ENCODE results near the gene PTPRD. TPM values are rescaled to one million over a fixed set of nuclear protein-coding genes. Genes with fewer than 3 reads are reported as not detected.
"Not testable (repeated sequence)": the region's sequence is repeated elsewhere in the genome, so short reads cannot be mapped to it uniquely, and the experiment has no call there.

The PTPRD gene
- polyA plus RNA-seq, 1 donor = 88.9 TPM

DNA sequence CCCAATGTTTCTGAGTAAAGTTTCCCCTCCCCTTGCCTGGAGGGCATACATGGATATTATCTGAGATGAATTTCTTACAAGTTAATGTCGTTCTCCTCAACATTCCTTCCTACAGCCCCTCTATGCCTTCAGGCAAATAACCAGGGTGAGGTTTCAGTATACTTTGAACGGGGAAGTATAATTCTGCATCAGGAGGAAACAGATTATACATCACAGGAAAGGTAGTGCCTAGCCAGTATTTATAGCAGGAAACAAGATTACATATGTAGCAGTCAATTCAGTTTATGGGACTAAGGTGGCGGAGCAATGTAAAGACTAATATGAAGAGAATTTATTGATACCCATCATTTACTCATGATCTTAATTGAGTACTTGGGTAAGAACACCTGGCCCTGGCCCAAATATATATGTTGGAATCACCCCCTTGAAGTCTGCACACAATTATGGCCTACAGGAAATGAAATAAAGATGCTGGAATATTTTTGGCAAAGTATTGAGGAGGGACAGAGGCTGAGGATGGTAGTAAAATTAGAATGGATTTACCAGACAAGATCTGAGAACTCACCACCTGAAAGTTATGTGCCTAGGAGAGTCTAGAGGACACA lies 661.1 kb downstream of the PTPRD start:
- no peak for DNase-seq

DNA sequence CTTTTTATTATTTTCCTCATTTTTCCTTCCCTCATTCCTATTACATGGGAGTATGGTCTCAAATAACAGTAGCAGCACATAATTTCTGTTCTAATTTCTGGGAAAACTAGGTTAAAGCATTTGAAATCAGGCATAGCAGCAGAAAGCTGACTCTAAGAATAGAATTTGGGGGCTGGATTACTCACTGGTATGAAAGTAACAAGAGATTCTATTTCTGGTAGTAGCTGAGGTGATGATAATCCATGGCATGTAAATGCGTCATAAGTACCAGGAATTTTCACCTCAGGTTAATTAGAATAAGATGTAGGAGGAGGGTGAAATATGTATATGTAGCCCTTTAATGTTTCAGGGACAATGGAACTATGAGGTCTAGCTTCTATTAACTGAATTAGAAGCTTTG lies 662.0 kb downstream of the PTPRD start:
- DNase-seq = no peak

DNA sequence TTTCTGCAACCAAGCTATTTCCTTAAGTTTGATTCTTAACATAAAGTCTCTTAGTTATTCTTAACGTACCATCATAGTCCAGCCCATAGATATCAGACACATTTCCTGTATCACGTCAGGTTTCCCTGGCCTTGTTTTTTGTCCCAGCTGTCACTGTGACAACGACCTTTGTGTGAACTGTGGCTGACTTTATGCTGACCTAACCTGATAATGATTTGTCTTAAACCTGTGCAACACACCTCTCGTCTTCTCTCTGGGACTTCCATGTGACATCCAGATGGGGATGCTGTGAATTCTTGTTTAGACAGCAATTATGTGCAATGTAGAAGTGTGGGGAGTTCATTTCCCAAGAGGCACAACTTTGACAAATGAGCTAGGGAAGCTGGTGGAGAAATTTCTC lies 662.8 kb downstream of the PTPRD start:
- no peak for DNase-seq

DNA sequence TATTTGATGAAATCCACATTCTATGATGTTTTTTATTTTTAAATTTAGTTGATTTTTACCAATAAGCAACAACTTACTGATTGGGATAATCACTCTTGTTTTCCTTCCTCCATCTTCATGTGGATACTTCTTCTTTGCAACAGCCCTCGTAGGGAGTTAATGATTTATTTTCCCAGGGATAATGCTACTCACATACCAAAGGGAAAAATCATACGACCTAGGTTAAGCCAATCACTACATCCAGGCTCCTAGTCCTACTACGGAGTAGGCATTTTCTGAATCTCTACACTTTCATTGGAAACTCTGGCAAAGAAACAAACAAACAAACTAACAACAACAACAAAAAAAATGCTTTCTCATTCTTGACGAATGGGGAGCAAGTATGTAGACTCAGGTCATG lies 663.4 kb downstream of the PTPRD start:
- no peak for DNase-seq

DNA sequence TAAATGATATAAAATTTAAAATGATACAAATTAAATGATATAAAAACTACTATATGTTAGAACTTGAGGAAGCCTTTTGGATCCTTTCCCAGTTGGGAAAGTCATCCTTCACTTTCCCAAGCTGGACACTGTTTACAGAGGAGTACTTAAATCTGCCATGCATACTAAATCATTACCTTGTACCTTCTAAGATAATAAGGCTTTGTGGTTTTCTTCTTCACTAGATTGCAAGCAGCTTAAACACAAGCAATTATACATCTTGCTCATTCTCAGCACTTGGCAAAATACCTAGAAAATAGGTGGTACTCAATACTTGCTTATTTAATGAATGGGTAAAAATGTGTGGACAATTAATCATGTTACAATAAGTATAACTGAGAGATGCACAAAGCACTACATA lies 666.8 kb downstream of the PTPRD start:
- no peak for DNase-seq

DNA sequence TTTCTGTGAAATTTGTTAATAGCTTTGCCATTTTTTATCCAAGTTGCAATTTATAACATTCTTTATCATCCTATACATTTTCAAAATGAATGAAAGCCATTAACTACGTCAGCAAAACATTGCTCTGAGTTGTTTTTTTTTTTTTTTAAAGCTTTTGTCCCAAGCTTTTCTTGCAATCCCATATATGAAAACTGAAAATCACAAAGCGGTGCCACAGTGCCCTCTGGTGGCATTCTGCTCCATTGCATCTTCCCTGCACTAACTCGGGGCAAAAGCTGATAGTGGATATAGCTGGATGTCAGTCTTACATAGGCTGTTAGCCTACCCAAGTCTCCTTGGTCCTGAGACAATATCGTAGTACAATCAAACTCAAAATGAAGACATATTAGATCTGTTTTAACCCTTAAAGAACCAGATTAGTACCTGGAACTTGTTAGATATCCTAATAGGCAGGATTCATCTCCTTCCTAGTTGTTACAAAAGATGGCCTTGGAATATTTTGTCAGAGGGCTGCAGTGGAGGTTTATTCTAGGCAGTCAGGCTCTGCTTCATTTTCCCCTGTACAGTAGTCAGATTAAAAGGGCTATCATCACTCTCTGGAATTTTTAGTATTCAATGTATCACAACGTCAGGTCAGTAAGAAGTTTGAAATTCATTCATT lies 669.9 kb downstream of the PTPRD start:
- peak; percentile 52 for DNase-seq

DNA sequence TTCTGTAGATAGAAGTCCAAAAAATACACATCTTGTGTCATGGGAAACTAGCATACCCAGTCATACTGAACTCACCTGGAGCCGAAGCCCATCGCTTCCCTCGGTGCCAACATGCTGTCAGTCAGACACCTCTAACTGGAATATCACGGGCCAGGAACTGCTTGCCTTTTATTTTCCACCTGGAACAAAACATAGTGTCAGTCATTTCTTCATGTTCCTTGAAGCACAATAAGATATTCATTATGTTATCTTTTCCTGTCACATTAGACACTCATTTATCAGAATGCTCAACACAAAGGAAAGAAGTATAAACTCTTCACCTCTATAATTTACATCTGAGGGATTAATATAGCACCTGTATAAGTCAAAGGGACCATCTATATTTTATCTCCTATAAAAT lies 674.4 kb downstream of the PTPRD start:
- DNase-seq = no peak

DNA sequence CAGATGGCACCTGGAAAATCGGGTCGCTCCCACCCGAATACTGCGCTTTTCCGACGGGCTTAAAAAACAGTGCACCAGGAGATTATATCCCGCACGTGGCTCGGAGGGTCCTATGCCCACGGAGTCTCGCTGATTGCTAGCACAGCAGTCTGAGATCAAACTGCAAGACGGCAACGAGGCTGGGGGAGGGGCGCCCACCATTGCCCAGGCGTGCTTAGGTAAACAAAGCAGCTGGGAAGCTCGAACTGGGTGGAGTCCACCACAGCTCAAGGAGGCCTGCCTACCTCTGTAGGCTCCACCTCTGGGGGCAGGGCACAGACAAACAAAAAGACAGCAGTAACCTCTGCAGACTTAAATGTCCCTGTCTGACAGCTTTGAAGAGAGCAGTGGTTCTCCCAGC lies 681.3 kb downstream of the PTPRD start:
- DNase-seq = not testable (repeated sequence)

DNA sequence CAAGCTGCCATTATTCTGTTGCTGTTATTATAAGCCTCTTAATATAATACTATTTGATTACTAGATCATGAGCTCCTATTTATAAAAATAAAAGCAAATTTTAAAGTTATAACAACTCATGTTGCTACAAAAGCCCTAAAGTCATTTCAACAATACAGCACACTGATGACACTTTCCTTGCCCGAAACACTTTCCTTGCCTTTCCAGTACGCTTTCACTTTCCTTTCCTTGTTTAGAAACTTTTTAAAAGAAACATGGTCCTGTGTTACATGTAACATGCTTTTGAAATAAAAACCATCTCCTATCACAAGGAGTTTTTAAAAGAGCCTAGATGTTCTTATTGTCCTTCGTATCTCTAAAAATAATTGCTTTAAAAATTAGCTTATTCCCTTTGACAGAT lies 688.4 kb downstream of the PTPRD start:
- DNase-seq = no peak

DNA sequence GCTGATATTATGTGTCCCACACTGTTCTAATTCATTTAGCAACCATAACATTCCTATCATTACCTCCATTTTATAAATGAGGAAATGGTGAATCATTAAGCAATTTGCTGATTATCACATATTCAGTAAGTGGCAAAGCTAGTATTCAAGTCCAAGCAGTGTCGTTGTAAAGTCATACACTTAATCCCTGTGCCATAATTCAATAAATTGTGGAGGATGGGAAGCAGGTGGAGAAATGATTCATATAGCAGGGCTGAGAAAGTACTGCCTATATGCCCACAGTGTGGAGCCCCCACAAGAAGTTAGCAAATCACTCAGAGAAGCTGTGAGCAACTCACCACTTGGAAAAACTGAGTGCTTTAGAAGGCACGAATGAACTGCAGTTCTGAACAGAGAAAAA lies 691.0 kb downstream of the PTPRD start:
- no peak for DNase-seq

DNA sequence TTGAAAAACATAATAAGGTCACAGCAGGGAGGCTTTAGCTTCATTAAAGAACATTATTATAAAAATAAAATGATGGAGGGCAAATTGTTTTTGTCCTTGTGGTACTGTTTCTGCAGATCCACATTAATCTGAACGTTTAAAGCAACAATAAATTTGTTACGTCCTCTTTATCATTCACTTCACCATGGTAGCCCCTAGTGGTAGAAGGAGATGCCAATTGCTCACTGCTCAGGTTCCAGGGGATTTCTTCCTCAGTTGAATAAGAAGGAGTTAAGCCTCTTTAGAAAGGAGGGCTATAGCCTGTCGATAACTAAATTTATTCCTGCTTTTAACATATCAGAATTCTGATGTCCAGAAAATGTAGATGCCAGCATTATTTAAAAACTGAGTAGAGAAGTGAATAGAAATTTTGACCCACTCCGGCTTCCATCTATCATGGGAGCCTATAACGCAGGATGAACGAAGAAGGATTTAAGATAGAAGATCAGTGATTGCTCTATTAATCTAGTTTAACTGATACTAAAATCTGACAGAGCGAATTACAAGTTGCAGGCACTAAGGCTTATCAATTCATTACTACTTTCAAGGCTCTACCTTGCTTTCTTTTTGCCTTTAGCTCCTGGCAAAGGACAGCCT lies 692.3 kb downstream of the PTPRD start:
- no peak for DNase-seq

DNA sequence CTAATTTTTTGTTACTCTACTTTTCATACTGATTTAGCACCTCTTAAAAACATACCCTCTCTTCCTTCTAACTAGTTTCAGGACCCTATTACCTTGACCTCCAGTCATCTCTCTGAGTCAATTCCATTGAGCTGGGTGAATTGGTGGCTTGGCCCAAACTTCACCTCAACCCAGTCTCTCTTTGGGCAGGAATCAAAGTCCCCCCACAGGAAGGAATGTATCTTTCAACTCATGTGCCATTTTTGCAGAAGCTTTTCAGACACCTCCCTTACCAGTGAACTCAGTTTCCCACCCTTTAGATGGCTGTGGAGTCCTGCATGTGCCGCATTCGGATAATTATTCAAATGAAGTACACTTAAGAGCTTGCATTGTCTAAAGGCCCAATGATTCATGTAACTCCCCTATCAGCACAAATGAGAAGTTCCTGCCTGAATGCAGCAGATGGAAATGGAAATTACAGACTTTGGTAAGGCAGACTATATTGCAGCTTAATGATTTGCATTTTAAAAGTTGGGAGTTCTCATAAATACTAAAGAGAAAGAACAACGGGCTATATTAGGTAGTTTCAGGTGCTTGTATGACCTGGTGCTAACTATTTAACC lies 693.5 kb downstream of the PTPRD start:
- DNase-seq = no peak

DNA sequence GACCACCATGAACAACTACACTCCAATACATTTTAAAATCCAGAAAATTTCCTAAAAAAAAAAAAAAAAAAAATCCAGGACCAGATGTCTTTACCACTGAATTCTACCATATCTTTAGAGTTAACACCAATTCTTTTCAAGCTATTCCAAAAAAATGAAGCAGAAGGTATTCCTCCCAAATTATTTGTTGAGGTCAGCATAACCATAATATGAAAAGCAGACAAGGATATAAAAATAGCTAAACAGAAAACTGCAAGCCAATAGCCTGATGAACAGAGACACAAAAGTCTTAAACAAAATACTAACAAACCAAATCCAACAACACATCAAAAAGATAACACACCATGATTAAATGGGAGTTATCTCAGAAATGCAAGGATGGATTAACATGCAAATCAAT lies 695.4 kb downstream of the PTPRD start:
- no peak for DNase-seq

DNA sequence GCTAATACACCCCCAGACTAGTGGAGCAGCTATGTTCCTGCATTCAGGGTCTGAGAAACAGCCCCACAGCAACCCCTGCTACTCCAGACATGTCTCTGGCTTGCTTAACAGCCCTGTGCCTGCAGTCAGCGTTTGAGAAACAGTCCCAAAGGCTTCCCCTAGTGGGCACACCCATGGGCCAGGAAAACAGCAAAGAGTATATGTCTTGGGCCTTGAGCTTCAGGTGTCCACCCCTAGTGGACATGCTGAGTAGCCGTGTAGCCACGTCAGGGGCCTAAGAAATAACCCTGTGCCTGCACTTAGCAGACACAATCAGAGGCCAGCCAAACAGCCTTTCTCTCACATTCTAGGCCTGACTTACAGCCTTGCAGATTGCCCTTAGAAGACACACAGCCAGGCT lies 698.6 kb downstream of the PTPRD start:
- DNase-seq = no peak

DNA sequence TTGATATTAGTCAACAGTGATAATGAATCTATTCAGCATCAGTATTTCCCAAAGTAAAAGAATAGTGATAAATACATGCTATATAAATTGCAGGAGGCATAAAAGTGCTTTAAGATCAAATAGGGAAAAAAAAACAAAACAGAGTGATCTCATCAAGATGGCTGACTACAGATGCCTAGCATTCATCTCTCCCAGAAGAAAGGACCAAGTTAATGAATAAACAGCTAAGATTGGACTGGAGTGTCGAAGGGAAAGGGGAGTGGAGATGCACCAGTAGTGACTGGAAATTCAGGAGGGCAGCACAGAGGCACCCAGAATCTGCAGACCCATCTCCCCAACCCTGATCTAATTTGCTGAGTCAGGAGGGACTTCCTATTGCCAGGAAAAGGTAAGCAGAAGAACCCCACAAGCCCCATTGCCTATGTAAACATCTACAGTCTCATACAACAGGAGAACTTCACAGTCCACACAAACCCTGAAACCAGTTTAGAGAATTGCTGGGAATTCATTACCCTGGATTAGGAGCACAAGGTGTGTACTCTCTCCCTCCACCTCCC lies 699.4 kb downstream of the PTPRD start:
- DNase-seq = no peak

DNA sequence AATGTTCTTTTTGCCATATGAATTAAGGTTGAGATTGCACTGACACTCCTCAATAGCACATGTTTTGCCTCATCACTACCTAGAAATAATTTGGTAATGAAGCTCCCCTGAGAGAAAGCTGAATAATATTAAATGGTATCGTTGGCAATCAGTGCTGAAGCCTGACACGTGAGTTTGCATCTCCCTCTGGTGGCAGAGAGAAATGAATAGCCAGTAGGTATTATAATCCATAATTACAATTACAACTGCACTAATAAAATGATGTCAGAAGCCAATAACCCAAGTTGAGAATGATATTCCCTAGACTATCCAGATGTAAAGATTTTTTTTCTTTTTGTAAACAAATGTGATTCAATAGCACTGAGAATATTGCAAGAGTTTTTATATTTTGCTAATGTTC lies 700.3 kb downstream of the PTPRD start:
- DNase-seq = no peak

DNA sequence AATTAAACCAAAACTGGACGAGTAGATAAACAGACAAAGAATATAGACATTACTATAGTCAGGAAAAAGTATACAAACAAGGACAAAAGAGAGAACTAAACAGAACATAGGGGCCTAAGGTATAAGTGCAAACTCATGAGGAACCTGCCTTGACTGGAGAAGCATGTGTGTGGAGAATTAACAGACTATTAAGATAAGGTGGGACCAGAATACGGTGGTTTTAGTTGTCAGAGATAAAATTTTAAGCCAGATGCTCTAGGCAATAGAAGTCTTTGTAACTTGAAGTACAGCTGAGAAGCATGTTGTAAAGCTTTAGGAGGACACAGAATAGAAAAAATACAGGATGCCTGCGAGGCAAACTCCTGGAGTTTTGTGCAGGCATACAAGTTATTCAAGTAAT lies 707.1 kb downstream of the PTPRD start:
- DNase-seq = no peak

DNA sequence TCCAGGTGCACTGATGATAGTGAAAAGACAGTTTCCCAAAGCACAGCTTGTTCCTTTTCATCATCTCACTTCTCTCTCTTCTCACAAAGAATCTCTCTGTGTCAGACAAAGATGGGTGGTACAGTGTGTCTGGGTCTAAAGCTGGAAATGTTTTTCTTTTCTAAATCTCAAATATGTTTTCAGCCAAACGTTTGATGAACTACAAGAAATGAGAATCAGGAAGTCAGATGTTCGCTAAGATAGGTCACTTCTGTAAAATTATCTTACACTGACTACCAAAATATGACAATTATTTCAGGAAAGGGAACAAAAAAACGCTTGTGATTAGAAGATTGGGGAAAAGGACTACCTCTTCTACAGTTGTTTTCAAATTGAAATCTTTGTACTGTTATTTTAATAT lies 708.8 kb downstream of the PTPRD start:
- no peak for DNase-seq

DNA sequence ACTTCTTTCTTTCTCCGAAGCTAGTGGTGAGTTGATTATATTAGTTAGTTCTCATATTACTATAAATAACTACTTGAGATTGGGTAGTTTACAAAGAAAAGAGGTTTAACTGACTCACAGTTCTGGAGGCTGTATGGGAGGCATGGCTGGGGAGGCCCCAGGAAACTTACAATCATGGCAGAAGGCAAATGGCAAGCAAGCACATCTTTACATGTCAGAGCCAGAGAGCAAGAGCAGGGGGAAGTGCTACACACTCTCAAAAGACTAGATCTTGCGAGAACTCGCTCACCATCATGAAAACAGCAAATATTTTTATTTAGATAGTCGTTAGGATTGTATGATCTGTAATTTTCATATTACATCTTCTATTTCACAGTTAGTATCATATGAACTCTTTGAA lies 711.2 kb downstream of the PTPRD start:
- DNase-seq = no peak

DNA sequence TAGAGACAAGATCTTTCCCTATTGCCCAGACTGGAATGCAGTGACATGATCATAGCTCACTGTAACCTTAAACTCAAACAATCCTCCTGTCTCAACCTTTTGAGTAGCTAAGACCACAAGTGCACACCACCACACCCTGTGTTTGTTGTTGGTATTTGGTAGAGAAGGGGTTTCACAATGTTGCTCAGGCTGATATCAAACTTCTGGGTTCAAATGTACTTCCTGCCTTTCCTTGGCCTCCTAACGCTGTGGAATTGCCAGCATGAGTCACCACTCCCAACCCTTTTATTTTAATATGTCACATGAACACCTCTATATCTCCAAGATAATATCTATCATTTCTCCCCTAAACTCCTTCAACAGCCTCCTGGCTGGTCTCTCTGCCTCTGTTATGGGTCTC lies 719.0 kb downstream of the PTPRD start:
- DNase-seq = no peak

DNA sequence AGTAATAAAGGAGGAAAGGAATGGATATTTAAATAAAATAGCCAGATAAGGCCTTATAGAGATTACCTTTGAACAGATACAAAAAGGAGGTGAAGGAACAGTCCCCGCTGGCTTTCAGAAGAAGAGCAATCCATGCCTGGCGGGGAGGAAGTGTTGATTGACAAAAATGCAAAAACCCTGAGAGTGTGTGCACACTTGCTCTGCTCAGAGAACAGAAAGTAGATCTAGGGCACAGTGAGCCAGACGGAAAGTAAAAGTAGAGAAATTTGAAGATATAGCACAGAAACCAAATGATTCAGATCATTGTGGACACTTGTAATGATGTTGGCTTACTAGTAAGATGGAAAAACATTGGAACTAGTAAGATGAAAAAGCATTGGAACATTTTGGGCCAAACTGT lies 720.6 kb downstream of the PTPRD start:
- DNase-seq = no peak

DNA sequence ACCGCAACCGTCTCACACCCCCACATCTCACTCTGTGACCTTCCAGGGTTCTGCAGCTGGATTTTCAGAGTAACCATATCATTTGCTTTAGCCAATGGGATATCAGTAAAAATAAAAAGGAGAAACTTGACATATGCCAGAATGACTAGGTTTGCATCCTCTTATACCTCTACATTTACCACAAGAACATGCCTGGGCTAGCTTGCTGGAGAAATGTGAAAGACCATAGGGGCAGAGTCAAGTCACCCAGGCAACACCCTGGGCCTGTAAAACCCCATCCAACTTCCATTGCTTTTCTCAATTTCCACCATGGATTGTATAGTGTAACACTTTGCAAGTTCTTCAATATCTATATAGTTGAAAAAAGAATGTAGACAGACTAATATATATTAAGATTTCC lies 731.1 kb downstream of the PTPRD start:
- DNase-seq = no peak

DNA sequence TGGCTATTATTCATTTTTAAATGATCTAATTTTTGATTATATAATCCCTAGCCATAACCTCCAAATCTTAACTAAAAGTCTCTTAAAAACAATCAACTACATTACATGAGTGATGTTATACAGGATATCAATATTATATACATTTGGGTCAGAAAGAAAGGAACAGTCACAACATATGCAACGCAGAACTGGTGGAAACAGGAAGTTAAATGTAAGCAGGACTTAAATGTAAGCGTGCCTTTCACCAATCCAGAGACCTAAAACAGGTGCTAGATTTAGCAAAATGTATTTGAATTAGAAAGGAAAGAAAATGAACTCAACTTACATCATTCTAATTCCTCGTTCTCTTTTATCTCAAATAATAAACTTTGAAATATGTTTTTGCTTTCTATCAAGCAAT lies 738.5 kb downstream of the PTPRD start:
- DNase-seq = no peak

Measured in hindlimb muscle (tissue), 1 donor.